SU-DHL-6 (cell line): Measurements from ENCODE around the gene NTN3.

ENCODE experiments used
- H2AFZ ChIP-seq: fragments of 200-600 bp; sonication (generic); 2 replicates; pipeline ENCODE4 v1.6.1; 2014; ENCODE audit warnings: low read depth, mild to moderate bottlenecking, moderate library complexity, mixed read lengths, antibody characterized with exemption, low read length; ENCODE audit not compliant: severe bottlenecking
- H3F3A ChIP-seq: fragments of 200-600 bp; shearing (Covaris generic); 2 replicates; pipeline ENCODE4 v1.6.0; 2016; ENCODE audit warnings: antibody characterized with exemption, mild to moderate bottlenecking; ENCODE audit not compliant: insufficient read depth
- H3K27ac ChIP-seq: fragments of 200-600 bp; sonication (generic); 2 replicates; pipeline ENCODE4 v1.5.1; 2016; ENCODE audit warnings: low read depth, mild to moderate bottlenecking, low read length, moderate library complexity, mixed read lengths
- H3K27me3 ChIP-seq: fragments of 200-600 bp; sonication (generic), shearing (Covaris generic); 2 replicates; pipeline ENCODE4 v1.6.0; 2014; ENCODE audit warnings: mild to moderate bottlenecking, low read length
- H3K36me3 ChIP-seq: fragments of 200-600 bp; sonication (generic); 2 replicates; pipeline ENCODE4 v1.6.1; 2014; ENCODE audit warnings: mild to moderate bottlenecking, low read length, mixed read lengths
- H3K4me2 ChIP-seq: fragments of 300-600, 200-600 bp; shearing (Covaris generic), sonication (generic); 2 replicates; pipeline ENCODE4 v1.6.0; 2014; ENCODE audit warnings: low read length, low read depth, mild to moderate bottlenecking; ENCODE audit not compliant: poor library complexity, severe bottlenecking
- H3K4me3 ChIP-seq: fragments of 200-600 bp; sonication (generic); 2 replicates; pipeline ENCODE4 v1.5.1; 2014; ENCODE audit warnings: antibody characterized with exemption, low read length, mild to moderate bottlenecking, mixed read lengths; ENCODE audit not compliant: insufficient read depth, poor library complexity, severe bottlenecking
- H3K79me2 ChIP-seq: fragments of 200-600 bp; sonication (generic); 2 replicates; pipeline ENCODE4 v1.6.1; 2014; ENCODE audit warnings: mild to moderate bottlenecking, low read length, moderate library complexity; ENCODE audit not compliant: insufficient read depth
- H3K9ac ChIP-seq: fragments of 200-600 bp; sonication (generic); 2 replicates; pipeline ENCODE4 v1.7.0; 2014; ENCODE audit warnings: mild to moderate bottlenecking, low read length
- H3K9me2 ChIP-seq: fragments of 200-600 bp; sonication (generic); replicated peaks from 2 replicates; pipeline ENCODE4 v1.6.1; 2014; ENCODE audit warnings: low read length; ENCODE audit not compliant: insufficient read depth
- H3K9me3 ChIP-seq: fragments of 200-600 bp; sonication (generic); 2 replicates; pipeline ENCODE4 v1.6.1; 2014; ENCODE audit warnings: low read length, mixed read lengths; ENCODE audit not compliant: insufficient read depth
- H4K20me1 ChIP-seq: fragments of 200-600 bp; sonication (generic); 2 replicates; pipeline ENCODE4 v1.6.1; 2014; ENCODE audit warnings: low read depth, mild to moderate bottlenecking, antibody characterized with exemption, low read length, moderate library complexity, mixed read lengths
- EZH2phosphoT487 ChIP-seq: fragments of 200-600 bp; sonication (generic), shearing (Covaris generic); conservative IDR thresholded peaks from 2 replicates; pipeline ENCODE4 v1.6.1; 2018; ENCODE audit warnings: mild to moderate bottlenecking, antibody characterized with exemption, low read length, moderate library complexity, mixed read lengths
- TF ChIP-seq, protein P1 (sequence below): fragments of 200-600 bp; sonication (generic); IDR thresholded peaks from one replicate; pipeline ENCODE4 v1.5.1; 2017; ENCODE audit warnings: antibody characterized with exemption, mild to moderate bottlenecking, low read length, moderate library complexity; ENCODE audit not compliant: insufficient read depth, poor library complexity, severe bottlenecking

Gene NTN3

GRCh38 chr16:2468725-2469398, 2.2 kb upstream of the NTN3 start:
- Histone ChIP-seq H3K4me2 (peak overlapping the region; percentile 74), H3K27ac (peak overlapping the region; percentile 75), H4K20me1 (no peaks in the 10 kb centered on the region; the same call in 1 of the 2 replicates), H3K4me3 (peak overlapping the region; percentile 49), H3K79me2 (no peaks in the 10 kb centered on the region), H3K9ac (peak overlapping the region; percentile 65), H3K9me3 (no peaks in the 10 kb centered on the region), H2AFZ (no peak overlapping the region), H3F3A (peaks cover 19% of the 10 kb centered on the region; the same call in 1 of the 2 replicates), H3K27me3 (no peaks in the 10 kb centered on the region), H3K36me3 (no peaks in the 10 kb centered on the region), H3K9me2 (no peaks in the 10 kb centered on the region)
- TF ChIP-seq, protein P1, sequence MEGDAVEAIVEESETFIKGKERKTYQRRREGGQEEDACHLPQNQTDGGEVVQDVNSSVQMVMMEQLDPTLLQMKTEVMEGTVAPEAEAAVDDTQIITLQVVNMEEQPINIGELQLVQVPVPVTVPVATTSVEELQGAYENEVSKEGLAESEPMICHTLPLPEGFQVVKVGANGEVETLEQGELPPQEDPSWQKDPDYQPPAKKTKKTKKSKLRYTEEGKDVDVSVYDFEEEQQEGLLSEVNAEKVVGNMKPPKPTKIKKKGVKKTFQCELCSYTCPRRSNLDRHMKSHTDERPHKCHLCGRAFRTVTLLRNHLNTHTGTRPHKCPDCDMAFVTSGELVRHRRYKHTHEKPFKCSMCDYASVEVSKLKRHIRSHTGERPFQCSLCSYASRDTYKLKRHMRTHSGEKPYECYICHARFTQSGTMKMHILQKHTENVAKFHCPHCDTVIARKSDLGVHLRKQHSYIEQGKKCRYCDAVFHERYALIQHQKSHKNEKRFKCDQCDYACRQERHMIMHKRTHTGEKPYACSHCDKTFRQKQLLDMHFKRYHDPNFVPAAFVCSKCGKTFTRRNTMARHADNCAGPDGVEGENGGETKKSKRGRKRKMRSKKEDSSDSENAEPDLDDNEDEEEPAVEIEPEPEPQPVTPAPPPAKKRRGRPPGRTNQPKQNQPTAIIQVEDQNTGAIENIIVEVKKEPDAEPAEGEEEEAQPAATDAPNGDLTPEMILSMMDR: no peak
- TF ChIP-seq EZH2phosphoT487: no peak

DNA sequence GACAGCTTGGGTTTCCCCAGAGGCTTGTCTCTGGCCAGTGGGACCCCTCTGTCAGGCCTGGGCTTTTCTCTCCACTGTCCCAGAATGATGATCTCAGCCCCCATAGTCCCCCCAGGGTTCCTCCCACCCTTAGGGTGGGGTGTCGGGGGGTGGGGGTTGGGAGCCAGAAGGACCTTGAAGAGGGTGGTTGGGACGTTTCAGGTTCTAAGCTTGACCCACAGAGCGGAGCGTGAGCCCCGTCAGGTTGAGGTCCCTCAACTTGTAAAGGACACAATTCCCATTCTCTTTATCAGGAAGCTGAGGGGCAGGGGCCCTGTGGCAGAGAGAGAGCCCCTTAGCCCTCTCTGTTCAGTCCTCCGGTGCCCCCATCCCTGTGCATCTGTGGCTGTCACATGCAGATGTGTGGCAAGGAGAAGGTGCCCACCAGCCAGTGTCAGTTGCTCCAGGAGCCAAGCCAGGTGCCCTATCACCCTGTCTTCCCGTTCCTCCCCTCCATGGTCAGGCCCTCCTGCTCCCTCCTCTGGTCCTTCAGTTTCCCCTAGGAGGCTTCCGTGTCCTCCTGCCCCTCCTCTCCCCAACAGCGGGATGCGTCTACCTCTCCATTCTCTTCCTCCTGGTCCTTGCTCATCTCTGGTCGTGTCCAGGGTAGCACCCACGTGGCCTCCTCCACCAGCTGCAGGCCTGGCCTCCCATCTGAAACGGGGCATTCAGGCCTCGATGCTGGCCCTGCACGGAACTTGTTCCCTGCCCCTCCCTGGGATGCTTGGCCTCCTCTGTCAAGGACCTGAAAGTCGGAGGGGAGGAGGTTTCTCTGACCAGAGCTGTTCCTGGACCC, 1.5 kb upstream of the NTN3 start:
- Histone ChIP-seq H3K9ac (peak overlapping the region; percentile 30; the same call in 1 of the 2 replicates), H3F3A (peaks cover 19% of the 10 kb centered on the region; the same call in 1 of the 2 replicates), H3K27ac (peak overlapping the region; percentile 62), H3K79me2 (no peaks in the 10 kb centered on the region), H3K4me3 (no peak overlapping the region), H3K27me3 (no peaks in the 10 kb centered on the region), H3K4me2 (peak overlapping the region; percentile 74), H3K9me2 (no peaks in the 10 kb centered on the region), H4K20me1 (no peaks in the 10 kb centered on the region; the same call in 1 of the 2 replicates), H3K9me3 (no peaks in the 10 kb centered on the region), H3K36me3 (no peaks in the 10 kb centered on the region), H2AFZ (no peak overlapping the region)
- TF ChIP-seq EZH2phosphoT487: no peak
- TF ChIP-seq, protein P1: no peak

GRCh38 chr16:2470234-2470601, 879 bp upstream of the NTN3 start:
- H2AFZ ChIP-seq: no peak overlapping the region
- H3K9ac ChIP-seq: no peak overlapping the region
- no peaks in the 10 kb centered on the region for H3K36me3 ChIP-seq
- H3K9me3 ChIP-seq: no peaks in the 10 kb centered on the region
- TF ChIP-seq EZH2phosphoT487: no peak
- TF ChIP-seq, protein P1: no peak
- no peaks in the 10 kb centered on the region for H3K79me2 ChIP-seq
- no peaks in the 10 kb centered on the region; the same call in 1 of the 2 replicates for H4K20me1 ChIP-seq
- H3K4me3 ChIP-seq: no peak overlapping the region
- peak overlapping the region; percentile 62 for H3K27ac ChIP-seq
- no peak overlapping the region for H3K4me2 ChIP-seq
- no peaks in the 10 kb centered on the region for H3K9me2 ChIP-seq
- H3K27me3 ChIP-seq: no peaks in the 10 kb centered on the region
- H3F3A ChIP-seq: peaks cover 15% of the 10 kb centered on the region; the same call in 1 of the 2 replicates
